ENCODE measurements around the gene NUDT1. TPM values are rescaled to one million over a fixed set of nuclear protein-coding genes. Genes with fewer than 3 reads are reported as not detected.

The NUDT1 gene
- total and polyA plus RNA-seq, 9 donors = 17.3 to 29.8 (median 23.4) TPM

GRCh38 chr7:2230882-2231281 lies 11.1 kb upstream of the NUDT1 start:
- H3K27ac ChIP-seq (ENCODE audit: low read length) = no peak overlapping the region
- H3K27me3 ChIP-seq (ENCODE audit: control insufficient read depth, insufficient read depth, low read length) = no peaks in the 10 kb centered on the region
- no peak for DNase-seq
- no CpG with 5 or more reads among the region's 9 CpGs for WGBS (ENCODE audit: insufficient coverage)
- peaks cover 18% of the 10 kb centered on the region for H3K4me1 ChIP-seq (ENCODE audit: control insufficient read depth, insufficient read depth, low read length)
- no peak overlapping the region for H3K4me3 ChIP-seq (ENCODE audit: low read length)
- H3K36me3 ChIP-seq (ENCODE audit: control insufficient read depth, insufficient read depth, low read length) = peaks cover 54% of the 10 kb centered on the region
- H3K9me3 ChIP-seq (replicated peaks; ENCODE audit: control insufficient read depth, low read depth, low read length) = peaks cover 2% of the 10 kb centered on the region

- Histone ChIP-seq H3K4me3 (ENCODE audit: low read length) (peak overlapping the region; percentile 84), H3K27ac (ENCODE audit: low read length) (no peak overlapping the region), H3K9me3 (replicated peaks; ENCODE audit: control insufficient read depth, low read depth, low read length) (no peaks in the 10 kb centered on the region), H3K4me1 (ENCODE audit: control insufficient read depth, insufficient read depth, low read length) (peaks cover 18% of the 10 kb centered on the region), H3K27me3 (ENCODE audit: control insufficient read depth, insufficient read depth, low read length) (no peaks in the 10 kb centered on the region), H3K36me3 (ENCODE audit: control insufficient read depth, insufficient read depth, low read length) (peaks cover 52% of the 10 kb centered on the region)
- peak; percentile 38 for DNase-seq
- under 1% methylated on average over 40 of the region's 46 CpGs for WGBS (ENCODE audit: insufficient coverage)
Measured at GRCh38 chr7:2231992-2232765, 9.8 kb upstream of the NUDT1 start.

GRCh38 chr7:2232766-2233520 lies 9.1 kb upstream of the NUDT1 start, which contains the start of gene MAD1L1:
Gene MAD1L1, minus strand, starts transcription at chr7:2232945. Its CDS starts 2,812 bp downstream, at chr7:2230133.
- DNase-seq = peak; percentile 96
- Histone ChIP-seq H3K4me1 (ENCODE audit: control insufficient read depth, insufficient read depth, low read length) (peaks cover 18% of the 10 kb centered on the region), H3K27me3 (ENCODE audit: control insufficient read depth, insufficient read depth, low read length) (no peaks in the 10 kb centered on the region), H3K27ac (ENCODE audit: low read length) (peak within 1 kb of the TSS; percentile 2), H3K4me3 (ENCODE audit: low read length) (peak within 1 kb of the TSS; percentile 84), H3K36me3 (ENCODE audit: control insufficient read depth, insufficient read depth, low read length) (peaks cover 51% of the 10 kb centered on the region), H3K9me3 (replicated peaks; ENCODE audit: control insufficient read depth, low read depth, low read length) (no peaks in the 10 kb centered on the region)
- 0% methylated on average over 61 of the region's 63 CpGs for WGBS (ENCODE audit: insufficient coverage)

- Histone ChIP-seq H3K4me3 (ENCODE audit: low read length) (no peak overlapping the region), H3K27me3 (ENCODE audit: control insufficient read depth, insufficient read depth, low read length) (no peaks in the 10 kb centered on the region), H3K36me3 (ENCODE audit: control insufficient read depth, insufficient read depth, low read length) (peaks cover 53% of the 10 kb centered on the region), H3K27ac (ENCODE audit: low read length) (no peak overlapping the region), H3K9me3 (replicated peaks; ENCODE audit: control insufficient read depth, low read depth, low read length) (no peaks in the 10 kb centered on the region), H3K4me1 (ENCODE audit: control insufficient read depth, insufficient read depth, low read length) (peaks cover 18% of the 10 kb centered on the region)
- DNase-seq = no peak
- WGBS (ENCODE audit: insufficient coverage) = no CpG with 5 or more reads among the region's 3 CpGs
Measured at GRCh38 chr7:2233926-2234325, 8.1 kb upstream of the NUDT1 start.

DNA sequence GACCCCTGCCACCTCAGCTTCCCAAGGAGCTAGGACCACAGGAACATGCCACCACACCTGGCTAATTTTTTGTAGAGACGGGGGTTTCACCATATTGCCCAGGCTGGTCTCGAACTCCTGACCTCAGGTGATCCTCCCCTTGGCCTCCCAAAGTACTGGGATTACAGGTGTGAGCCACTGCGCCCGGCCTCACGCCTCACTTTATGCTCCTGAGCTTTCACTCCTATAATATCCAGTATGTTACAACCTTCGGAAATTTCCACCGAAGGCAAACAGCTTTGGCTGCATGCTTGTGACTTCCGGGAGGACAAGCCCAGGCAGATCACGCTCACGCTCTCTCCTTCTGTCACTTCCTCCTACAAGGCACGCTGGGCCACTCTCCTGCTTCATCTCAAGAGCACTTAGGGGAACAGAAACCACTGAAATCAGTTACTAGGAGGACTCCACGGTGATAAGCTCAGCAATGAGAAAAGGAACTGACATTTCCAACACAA lies 4.9 kb upstream of the NUDT1 start:
- Histone ChIP-seq H3K27me3 (ENCODE audit: control insufficient read depth, insufficient read depth, low read length) (no peaks in the 10 kb centered on the region), H3K9me3 (replicated peaks; ENCODE audit: control insufficient read depth, low read depth, low read length) (no peaks in the 10 kb centered on the region), H3K36me3 (ENCODE audit: control insufficient read depth, insufficient read depth, low read length) (peaks cover 51% of the 10 kb centered on the region), H3K4me1 (ENCODE audit: control insufficient read depth, insufficient read depth, low read length) (peaks cover 16% of the 10 kb centered on the region), H3K4me3 (ENCODE audit: low read length) (no peak overlapping the region), H3K27ac (ENCODE audit: low read length) (peak overlapping the region; percentile 51)
- DNase-seq = peak; percentile 82
- WGBS (ENCODE audit: insufficient coverage) = 78% methylated on average over 8 of the region's 12 CpGs

DNA sequence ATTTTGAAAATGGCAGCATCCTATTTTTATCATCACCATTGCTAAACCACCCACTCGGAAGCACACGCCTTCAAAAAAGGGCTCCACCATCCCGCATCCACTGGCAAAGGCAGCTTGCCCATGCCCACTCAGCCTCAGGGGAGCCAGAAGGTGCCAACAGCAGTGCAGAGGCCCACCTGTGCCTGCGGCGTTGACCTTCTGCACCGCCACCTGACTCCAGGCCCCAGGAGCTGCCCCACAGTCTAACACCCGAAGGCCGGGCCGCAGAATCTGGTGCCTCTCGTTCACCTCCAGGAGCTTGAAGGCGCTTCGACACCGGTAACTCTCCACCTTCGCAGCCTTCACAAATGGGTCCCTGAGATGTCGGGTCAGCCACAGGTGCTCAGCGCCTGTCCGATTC lies 2.8 kb upstream of the NUDT1 start:
- WGBS (ENCODE audit: insufficient coverage) = 97% methylated on average over 16 of the region's 17 CpGs
- no peak overlapping the region for H3K4me3 ChIP-seq (ENCODE audit: low read length)
- peaks cover 20% of the 10 kb centered on the region for H3K4me1 ChIP-seq (ENCODE audit: control insufficient read depth, insufficient read depth, low read length)
- no peak overlapping the region for H3K27ac ChIP-seq (ENCODE audit: low read length)
- DNase-seq = no peak
- H3K9me3 ChIP-seq (replicated peaks; ENCODE audit: control insufficient read depth, low read depth, low read length) = no peaks in the 10 kb centered on the region
- H3K36me3 ChIP-seq (ENCODE audit: control insufficient read depth, insufficient read depth, low read length) = peaks cover 49% of the 10 kb centered on the region
- H3K27me3 ChIP-seq (ENCODE audit: control insufficient read depth, insufficient read depth, low read length) = no peaks in the 10 kb centered on the region

- peak overlapping the region; percentile 72 for H3K27ac ChIP-seq (ENCODE audit: low read length)
Measured at GRCh38 chr7:2242541-2243429, 759 bp downstream of the NUDT1 start.

GRCh38 chr7:2243458-2243857 lies 1.4 kb downstream of the NUDT1 start:
- no peak for DNase-seq
- Histone ChIP-seq H3K36me3 (ENCODE audit: control insufficient read depth, insufficient read depth, low read length) (peaks cover 18% of the 10 kb centered on the region), H3K27me3 (ENCODE audit: control insufficient read depth, insufficient read depth, low read length) (no peaks in the 10 kb centered on the region), H3K27ac (ENCODE audit: low read length) (no peak overlapping the region), H3K4me1 (ENCODE audit: control insufficient read depth, insufficient read depth, low read length) (peaks cover 49% of the 10 kb centered on the region), H3K9me3 (replicated peaks; ENCODE audit: control insufficient read depth, low read depth, low read length) (no peaks in the 10 kb centered on the region), H3K4me3 (ENCODE audit: low read length) (no peak overlapping the region)
- WGBS (ENCODE audit: insufficient coverage) = 90% methylated on average over 2 of the region's 12 CpGs

More at GRCh38 chr7:2242541-2243429, 759 bp downstream of the NUDT1 start:
- peak overlapping the region; percentile 89 for H3K4me3 ChIP-seq (ENCODE audit: low read length)
- H3K27me3 ChIP-seq (ENCODE audit: control insufficient read depth, insufficient read depth, low read length) = no peaks in the 10 kb centered on the region
- H3K9me3 ChIP-seq (replicated peaks; ENCODE audit: control insufficient read depth, low read depth, low read length) = no peaks in the 10 kb centered on the region
- H3K36me3 ChIP-seq (ENCODE audit: control insufficient read depth, insufficient read depth, low read length) = peaks cover 24% of the 10 kb centered on the region
- no peak for DNase-seq
- 17% methylated on average over 11 of the region's 21 CpGs for WGBS (ENCODE audit: insufficient coverage)
- H3K4me1 ChIP-seq (ENCODE audit: control insufficient read depth, insufficient read depth, low read length) = peaks cover 43% of the 10 kb centered on the region

- Histone ChIP-seq H3K27me3 (ENCODE audit: control insufficient read depth, insufficient read depth, low read length) (no peaks in the 10 kb centered on the region), H3K4me3 (ENCODE audit: low read length) (no peak overlapping the region), H3K36me3 (ENCODE audit: control insufficient read depth, insufficient read depth, low read length) (peaks cover 9% of the 10 kb centered on the region), H3K9me3 (replicated peaks; ENCODE audit: control insufficient read depth, low read depth, low read length) (no peaks in the 10 kb centered on the region), H3K27ac (ENCODE audit: low read length) (no peak overlapping the region), H3K4me1 (ENCODE audit: control insufficient read depth, insufficient read depth, low read length) (peaks cover 59% of the 10 kb centered on the region)
- 91% methylated on average over 19 of the region's 25 CpGs for WGBS (ENCODE audit: insufficient coverage)
- no peak for DNase-seq
Measured at GRCh38 chr7:2244404-2244995, 2.5 kb downstream of the NUDT1 start.
